ENCODE data around the gene WDR47.

DNA sequence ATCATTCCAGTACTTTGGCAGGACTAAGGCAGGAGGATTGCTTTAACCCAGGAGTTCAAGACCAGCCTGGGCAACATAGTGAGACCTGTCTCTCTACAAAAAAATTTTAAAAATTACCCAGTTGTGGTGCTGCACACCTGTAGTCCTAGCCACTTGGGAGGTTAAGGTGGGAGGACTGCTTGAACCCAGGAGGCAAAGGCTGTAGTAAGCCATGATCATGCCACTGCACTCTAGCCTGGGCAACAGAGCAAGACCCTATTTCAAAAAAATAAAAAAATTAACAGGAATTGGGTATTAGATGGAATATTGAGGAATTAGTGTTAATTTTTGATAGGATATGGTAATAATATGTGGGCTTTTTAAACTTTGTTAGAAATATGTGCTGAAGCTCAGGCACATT lies 17.1 kb upstream of the WDR47 start:
- TF ChIP-seq EZH2 (IDR thresholded peaks at IDR 0.05; ENCODE audit: insufficient read depth, poor library complexity, severe bottlenecking), result no peak
- no peak for TF ChIP-seq EZH2phosphoT487 (IDR thresholded peaks at IDR 0.05; ENCODE audit: insufficient read depth, low read depth)

Data from GM23248 (cell line).